Spleen (tissue), 11 donors: Measurements from ENCODE around the gene DCBLD2. TPM values are rescaled to one million over a fixed set of nuclear protein-coding genes. Genes with fewer than 3 reads are reported as not detected.

ENCODE experiments used
- DNase-seq: peaks from one replicate; pipeline ENCODE4 v3.0.0-alpha.2; 2020
- H3K27ac ChIP-seq, 8 donors: fragments of 200-600 bp; sonication (generic) in 7 of 8; 1 replicate in 4 of 8; 2 replicates in 4 of 8; pipeline versions ENCODE4 v1.5.0 to v1.8.0; 2016 to 2021; ENCODE audit warnings: inconsistent platforms in 4 of 8, mild to moderate bottlenecking in 4 of 8, moderate library complexity in 1 of 8
- H3K27me3 ChIP-seq, 7 donors: fragments of 200-600 bp; sonication (generic) in 6 of 7; replicated peaks in 1 of 7; 1 replicate in 4 of 7; 2 replicates in 3 of 7; pipeline versions ENCODE4 v1.5.0 to v1.8.0; 2016 to 2021; ENCODE audit warnings: inconsistent platforms in 3 of 7, mild to moderate bottlenecking in 1 of 7
- H3K36me3 ChIP-seq, 6 donors: fragments of 200-600 bp; sonication (generic) in 5 of 6; 1 replicate in 4 of 6; 2 replicates in 2 of 6; pipeline versions ENCODE4 v1.5.0 to v1.8.0; 2016 to 2021; ENCODE audit warnings: inconsistent platforms in 2 of 6
- H3K4me1 ChIP-seq, 6 donors: fragments of 200-600 bp; sonication (generic) in 5 of 6; 1 replicate in 3 of 6; 2 replicates in 3 of 6; pipeline versions ENCODE4 v1.5.0 to v1.8.0; 2016 to 2021; ENCODE audit warnings: inconsistent platforms in 3 of 6
- H3K4me3 ChIP-seq, 8 donors: fragments of 200-600 bp; sonication (generic) in 7 of 8; 1 replicate in 4 of 8; 2 replicates in 4 of 8; pipeline versions ENCODE4 v1.5.0 to v1.8.0; 2016 to 2021; ENCODE audit warnings: inconsistent platforms in 4 of 8, mild to moderate bottlenecking in 4 of 8, moderate library complexity in 2 of 8
- H3K9me3 ChIP-seq, 8 donors: fragments of 200-600 bp; sonication (generic) in 7 of 8; 1 replicate in 4 of 8; 2 replicates in 4 of 8; pipeline versions ENCODE4 v1.5.0 to v1.8.0; 2016 to 2021; ENCODE audit warnings: inconsistent platforms in 4 of 8
- POLR2A ChIP-seq, 3 donors: fragments of 450-650 bp; IDR thresholded peaks; one replicate each; pipeline ENCODE4 v1.5.1; 2017; ENCODE audit warnings: antibody characterized with exemption in 3 of 3, mild to moderate bottlenecking in 1 of 3
- POLR2AphosphoS5 ChIP-seq, 3 donors: sonication (generic); formaldehyde crosslinking; IDR thresholded peaks; one replicate each; pipeline ENCODE4 v1.5.1; 2017; ENCODE audit warnings: antibody characterized with exemption in 3 of 3
- WGBS, 5 donors: extraction: QIAGEN DNeasy Blood & Tissue Kit in 3 of 5; methylation state at CpG; one replicate each; pipeline versions ENCODE4 v1.1.5 to v1.1.7; 2013 to 2018; 5-methylcytosine and 5-hydroxymethylcytosine counted together
- intact Hi-C: fragments of 100-400 bp; cut with DNase I; formaldehyde crosslinking; loops from one replicate; pipeline ENCODE4 v1.15.0; 2023; ENCODE audit warnings: low total_unique reads
- polyA plus RNA-seq, 3 donors: library from polyadenylated mRNA; stranded (reverse); fragments of 200-250 nt; gene quantifications; one replicate each; pipeline ENCODE4 v1.2.1, GENCODE V29; 2013
- total RNA-seq, 7 donors: library from RNA; depleted of rRNA in 3 of 7; stranded (reverse); fragments of >200 nt in 3 of 7; fragmentation: NEBNext Ultra II Directional in 4 of 7; extraction: Animal tissue kit (Norgen Biotek cat#: 25700) in 4 of 7; gene quantifications; one replicate each; pipeline versions ENCODE4 v1.1.0 to v1.2.1, GENCODE V29; 2016 to 2021
- TF ChIP-seq, protein P1 (sequence below), 11 experiments: fragments of 200-600 bp in 7 of 11; fragments of 450-650 bp in 4 of 11; sonication (generic) in 4 of 11; IDR thresholded peaks in 8 of 11; conservative IDR thresholded peaks in 3 of 11; 1 replicate in 7 of 11; 2 replicates in 4 of 11; pipeline versions ENCODE4 v1.4.0 to v1.8.0; 2016 to 2021; ENCODE audit warnings: antibody characterized with exemption in 11 of 11, inconsistent platforms in 4 of 11, mild to moderate bottlenecking in 1 of 11
- donor health status: healthy with polysubstance abuse.
- donor health status: DM: no; HTN: no; CAD: no; lungs with moderate emphysema.
- donor health status: DM: no; HTN: no; CAD: no.
- donor health status: Bipolar disorder and iron deficiency.
- donor health status: healthy.
- donor health status: DM: no; HTN: no; CAD: no.
- donor health status: DM: yes; HTN: yes; CAD: no.

DCBLD2 gene
- total and polyA plus RNA-seq, 10 donors: 0.91 to 10.4 (median 4.3) TPM

DNA sequence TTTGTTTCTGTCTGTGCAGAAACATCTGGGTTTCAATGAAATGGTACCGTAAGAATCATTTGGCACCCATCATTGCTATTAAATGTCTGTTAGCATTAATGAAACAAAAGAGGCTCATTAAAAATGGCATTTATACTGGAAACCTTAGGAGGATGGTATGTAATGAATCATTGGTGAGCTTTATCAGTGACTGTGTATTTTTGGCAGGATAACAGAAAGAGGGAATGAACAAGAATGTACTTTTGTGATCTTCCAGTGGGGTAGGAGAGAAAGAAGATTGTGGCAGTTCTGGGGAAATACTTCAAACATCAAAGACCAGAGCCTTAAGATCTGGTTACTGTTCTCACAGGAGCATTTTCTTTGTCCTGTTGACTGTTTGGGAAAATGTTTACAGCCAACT is 4.7 kb upstream of the DCBLD2 start:
- no peak for DNase-seq
- Histone ChIP-seq H3K27me3 (peaks cover 0 to 4% (median 0%) of the 10 kb centered on the region in 7 donors), H3K9me3 (peaks cover 0 to 18% (median 6%) of the 10 kb centered on the region in 8 donors), H3K36me3 (no peaks in the 10 kb centered on the region), H3K4me1 (peaks cover 0 to 12% (median 5%) of the 10 kb centered on the region in 6 donors), H3K4me3 (no peak overlapping the region), H3K27ac (no peak overlapping the region)
- no peak for TF ChIP-seq POLR2A (IDR thresholded peaks at IDR 0.05)
- TF ChIP-seq, protein P1, sequence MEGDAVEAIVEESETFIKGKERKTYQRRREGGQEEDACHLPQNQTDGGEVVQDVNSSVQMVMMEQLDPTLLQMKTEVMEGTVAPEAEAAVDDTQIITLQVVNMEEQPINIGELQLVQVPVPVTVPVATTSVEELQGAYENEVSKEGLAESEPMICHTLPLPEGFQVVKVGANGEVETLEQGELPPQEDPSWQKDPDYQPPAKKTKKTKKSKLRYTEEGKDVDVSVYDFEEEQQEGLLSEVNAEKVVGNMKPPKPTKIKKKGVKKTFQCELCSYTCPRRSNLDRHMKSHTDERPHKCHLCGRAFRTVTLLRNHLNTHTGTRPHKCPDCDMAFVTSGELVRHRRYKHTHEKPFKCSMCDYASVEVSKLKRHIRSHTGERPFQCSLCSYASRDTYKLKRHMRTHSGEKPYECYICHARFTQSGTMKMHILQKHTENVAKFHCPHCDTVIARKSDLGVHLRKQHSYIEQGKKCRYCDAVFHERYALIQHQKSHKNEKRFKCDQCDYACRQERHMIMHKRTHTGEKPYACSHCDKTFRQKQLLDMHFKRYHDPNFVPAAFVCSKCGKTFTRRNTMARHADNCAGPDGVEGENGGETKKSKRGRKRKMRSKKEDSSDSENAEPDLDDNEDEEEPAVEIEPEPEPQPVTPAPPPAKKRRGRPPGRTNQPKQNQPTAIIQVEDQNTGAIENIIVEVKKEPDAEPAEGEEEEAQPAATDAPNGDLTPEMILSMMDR (IDR thresholded peaks at IDR 0.05 in 8 of 11, conservative IDR thresholded peaks at IDR 0.05 in 3 of 11): no peak
- TF ChIP-seq POLR2AphosphoS5 (IDR thresholded peaks at IDR 0.05): no peak
- WGBS, 5 donors: 75 to 100% (median 96%) methylated on average over 1 of the region's 1 CpG
- intact Hi-C loops: no loop called here

DNA sequence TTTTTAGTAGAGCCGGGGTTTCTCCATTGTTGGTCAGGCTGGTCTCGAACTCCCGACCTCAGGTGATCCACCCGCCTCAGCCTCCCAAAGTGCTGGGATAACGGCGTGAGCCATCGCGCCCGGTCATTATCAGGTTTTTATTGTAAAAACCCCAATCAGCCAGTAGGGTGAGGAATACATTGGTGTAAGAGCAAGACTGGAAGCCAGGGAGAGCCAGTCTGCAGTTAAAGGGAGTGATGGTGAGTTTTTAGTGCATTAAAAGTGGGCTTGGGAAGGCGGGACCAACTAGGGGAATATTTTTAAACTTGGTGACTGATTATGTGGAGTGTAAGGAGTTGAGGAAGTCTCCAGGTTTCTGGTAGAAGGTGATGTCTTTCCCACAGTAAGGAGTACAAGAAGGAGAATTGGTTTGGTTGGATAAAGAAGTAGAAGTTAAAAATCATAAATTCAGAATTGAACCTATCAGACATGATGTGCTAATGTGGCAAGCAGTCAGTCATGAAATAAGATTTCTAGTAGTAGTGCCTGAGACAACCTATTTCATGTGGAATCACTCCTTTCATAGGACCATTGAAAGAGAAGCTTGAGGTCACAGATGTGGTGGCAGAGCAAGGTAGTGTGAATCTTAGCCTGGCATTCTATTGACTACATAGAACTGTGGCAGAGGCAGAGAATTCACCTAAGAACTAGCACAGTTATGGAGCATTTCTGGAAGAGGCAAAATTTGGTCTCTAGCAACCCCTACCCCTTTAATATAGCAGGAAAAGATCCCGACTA is 2.4 kb upstream of the DCBLD2 start:
- intact Hi-C loops: no loop called here
- H3K4me1 ChIP-seq: peaks cover 5 to 28% (median 17%) of the 10 kb centered on the region in 6 donors
- H3K36me3 ChIP-seq: no peaks in the 10 kb centered on the region
- H3K4me3 ChIP-seq: no peak overlapping the region
- H3K27me3 ChIP-seq: peaks cover 0 to 17% (median 0%) of the 10 kb centered on the region in 7 donors
- no peak overlapping the region for H3K27ac ChIP-seq
- 85 to 98% (median 93%) methylated on average over 11 of the region's 11 CpGs for WGBS, 5 donors
- H3K9me3 ChIP-seq: peaks cover 0 to 13% (median 2%) of the 10 kb centered on the region in 8 donors
- peak; percentile 35 for DNase-seq
- no peak for TF ChIP-seq POLR2AphosphoS5 (IDR thresholded peaks at IDR 0.05)

- intact Hi-C loops: no loop called here
- no peaks in the 10 kb centered on the region for H3K36me3 ChIP-seq
- no peak for DNase-seq
- no peak overlapping the region for H3K27ac ChIP-seq
- no peak overlapping the region for H3K4me3 ChIP-seq
- peaks cover 0 to 6% (median 0%) of the 10 kb centered on the region in 8 donors for H3K9me3 ChIP-seq
- peaks cover 5 to 28% (median 17%) of the 10 kb centered on the region in 6 donors for H3K4me1 ChIP-seq
- 88 to 95% (median 89%) methylated on average over 3 of the region's 3 CpGs for WGBS, 5 donors
- TF ChIP-seq POLR2A (IDR thresholded peaks at IDR 0.05) (no peak), POLR2AphosphoS5 (IDR thresholded peaks at IDR 0.05) (no peak)
- TF ChIP-seq, protein P1 (IDR thresholded peaks at IDR 0.05 in 8 of 11, conservative IDR thresholded peaks at IDR 0.05 in 3 of 11): no peak
- peaks cover 0 to 17% (median 0%) of the 10 kb centered on the region in 7 donors for H3K27me3 ChIP-seq
These were observed 1.6 kb upstream of the DCBLD2 start for GRCh38 chr3:98903099-98903498.

DNA sequence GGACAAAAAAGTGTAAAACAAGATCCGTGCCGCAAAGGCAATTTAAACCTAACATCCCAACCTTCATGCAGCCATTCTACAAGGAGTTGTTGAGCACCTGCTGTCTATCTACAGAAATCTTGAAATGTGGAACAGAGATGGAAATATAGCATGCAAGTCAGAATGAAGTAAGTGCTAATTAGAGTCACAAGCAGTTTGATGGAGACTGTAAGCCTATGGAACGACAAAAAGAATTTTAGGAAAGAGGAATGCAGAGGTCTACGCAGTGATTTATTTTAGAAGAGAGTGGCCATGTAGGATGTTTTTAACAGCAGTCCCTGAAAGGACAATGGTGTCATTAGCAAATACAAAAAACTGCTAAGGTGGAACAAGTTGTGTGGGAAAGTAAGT is 851 bp upstream of the DCBLD2 start:
- DNase-seq: no peak
- H3K36me3 ChIP-seq: no peaks in the 10 kb centered on the region
- TF ChIP-seq, protein P1 (IDR thresholded peaks at IDR 0.05 in 8 of 11, conservative IDR thresholded peaks at IDR 0.05 in 3 of 11): no peak
- TF ChIP-seq POLR2AphosphoS5 (IDR thresholded peaks at IDR 0.05) (no peak), POLR2A (IDR thresholded peaks at IDR 0.05) (no peak)
- H3K27me3 ChIP-seq: peaks cover 0 to 17% (median 0%) of the 10 kb centered on the region in 7 donors
- H3K4me1 ChIP-seq: peaks cover 5 to 28% (median 17%) of the 10 kb centered on the region in 6 donors
- no peaks in the 10 kb centered on the region for H3K9me3 ChIP-seq
- H3K4me3 ChIP-seq: peak overlapping the region; percentile 61 to 95 (median 77)
- intact Hi-C loops: no loop called here
- H3K27ac ChIP-seq: peak overlapping the region in 5 of 8 donors; percentile 47 to 81 (median 73)
- WGBS, 5 donors: 34 to 44% (median 37%) methylated on average over 4 of the region's 4 CpGs
